Myocyte (in vitro differentiated cells): ENCODE data around the gene CDC42BPB. TPM values are rescaled to one million over a fixed set of nuclear protein-coding genes. Genes with fewer than 3 reads are reported as not detected.

Source experiments
- DNase-seq: peaks from one replicate; pipeline ENCODE4 v3.0.0-alpha.2; 2012; ENCODE audit warnings: low read depth
- total RNA-seq: library from RNA; depleted of rRNA; stranded (reverse); fragments of >200 nt; gene quantifications from 2 replicates; pipeline ENCODE4 v1.2.3, GENCODE V29; 2014

The CDC42BPB gene
- total RNA-seq, 1 donor from 2014 or later: 63.4 TPM

DNA sequence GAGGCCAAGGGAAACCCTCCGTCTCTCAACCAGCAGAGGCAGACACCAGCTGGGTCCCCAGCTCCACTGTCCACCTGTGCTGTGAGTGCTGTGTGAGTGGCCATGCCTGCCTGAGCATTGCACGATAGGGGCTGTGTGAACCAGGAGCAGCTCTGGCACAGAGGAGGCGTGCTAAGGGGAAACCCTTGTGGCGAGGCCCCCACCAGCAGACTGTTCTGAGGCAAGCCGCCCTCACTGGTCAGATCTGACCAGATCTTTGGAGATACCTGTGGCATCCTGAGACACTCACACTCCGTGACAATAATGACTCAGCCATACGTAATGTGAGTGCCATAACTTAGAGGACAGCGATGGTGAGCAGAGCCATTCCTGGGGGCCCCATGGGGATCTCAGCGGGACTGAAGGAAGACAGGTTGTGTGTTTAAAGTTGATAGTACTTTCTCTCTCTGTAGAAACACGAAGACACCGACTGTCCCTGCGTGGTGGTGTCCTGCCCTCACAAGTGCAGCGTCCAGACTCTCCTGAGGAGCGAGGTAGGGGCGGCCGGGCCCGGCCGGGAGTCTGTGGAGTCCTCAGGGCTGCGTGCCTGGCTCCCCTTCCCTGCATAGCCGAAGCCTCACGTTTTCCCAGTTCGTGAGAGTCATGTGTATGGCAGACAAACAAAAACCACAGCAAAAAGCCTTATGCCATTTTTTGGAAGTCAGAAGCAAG lies 171.5 kb downstream of the CDC42BPB start:
- DNase-seq: no peak

DNA sequence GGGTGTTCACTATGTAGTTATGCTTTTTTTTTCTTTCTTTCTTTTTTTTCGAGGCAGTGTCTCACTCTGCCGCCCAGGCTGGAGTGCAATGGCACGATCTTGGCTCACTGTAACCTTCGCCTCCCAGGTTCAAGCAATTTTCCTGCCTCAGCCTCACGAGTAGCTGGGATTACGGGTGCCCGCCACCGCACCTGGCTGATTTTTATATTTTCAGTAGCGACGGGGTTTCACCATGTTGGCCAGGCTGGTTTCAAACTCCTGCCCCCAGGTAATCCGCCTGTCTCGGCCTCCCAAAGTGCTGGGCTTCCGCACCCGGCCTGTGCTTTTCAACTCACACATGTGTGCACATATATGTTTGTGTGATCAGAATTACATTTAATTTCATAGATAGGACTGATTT lies 173.8 kb downstream of the CDC42BPB start:
- DNase-seq: no peak

DNA sequence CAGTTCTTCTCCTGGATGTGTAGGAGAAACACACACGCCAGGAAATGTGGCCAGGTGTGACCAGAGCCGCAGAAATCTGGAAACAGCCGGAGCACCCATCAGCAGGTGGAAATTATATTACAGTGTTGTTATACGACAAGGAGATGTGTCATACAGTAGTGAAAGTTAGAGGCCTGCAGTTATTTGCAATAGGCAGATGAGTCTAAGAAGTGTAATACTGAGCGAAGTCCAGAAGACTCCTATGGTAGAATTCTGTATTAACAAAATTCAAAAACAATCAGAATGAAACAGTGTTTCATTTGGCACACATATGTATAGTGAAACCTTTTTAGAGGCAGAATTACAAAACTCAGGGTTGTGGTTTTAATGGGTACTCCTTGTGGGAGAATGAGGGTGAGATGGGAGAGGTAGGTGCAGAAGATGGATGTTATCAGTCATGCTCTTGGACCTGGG lies 174.2 kb downstream of the CDC42BPB start:
- no peak for DNase-seq

Other genes starting within 250 kb of the CDC42BPB start
- 0.59 and 0.68 TPM in 2 replicates for gene AMN, start 134.9 kb downstream of the CDC42BPB start, total RNA-seq
- gene LBHD2, start 26.7 kb upstream of the CDC42BPB start, total RNA-seq: 0.94 and 2.7 TPM in 2 replicates
- 58.9 and 99.9 TPM in 2 replicates for gene EXOC3L4, start 37.2 kb upstream of the CDC42BPB start, total RNA-seq
- 76.6 and 179 TPM in 2 replicates for gene TNFAIP2, start 65.9 kb upstream of the CDC42BPB start, total RNA-seq